Activated T-helper 1 cell treated with anti-CD3 and anti-CD28 coated beads, Interleukin-2, amount 50 U/mL, for 16 hours (primary cell): ENCODE data around the gene TNK2.
"Not testable (repeated sequence)": the region's sequence is repeated elsewhere in the genome, so short reads cannot be mapped to it uniquely, and the experiment has no call there.

Source experiments
- DNase-seq, 2 donors: peaks; one replicate each; pipeline ENCODE4 v3.0.0-alpha.2; 2020; ENCODE audit warnings: low read depth in 1 of 2, low spot score in 1 of 2

Gene TNK2

GRCh38 chr3:195918176-195918575, 9.8 kb upstream of the TNK2 start:
- DNase-seq = no peak

DNA sequence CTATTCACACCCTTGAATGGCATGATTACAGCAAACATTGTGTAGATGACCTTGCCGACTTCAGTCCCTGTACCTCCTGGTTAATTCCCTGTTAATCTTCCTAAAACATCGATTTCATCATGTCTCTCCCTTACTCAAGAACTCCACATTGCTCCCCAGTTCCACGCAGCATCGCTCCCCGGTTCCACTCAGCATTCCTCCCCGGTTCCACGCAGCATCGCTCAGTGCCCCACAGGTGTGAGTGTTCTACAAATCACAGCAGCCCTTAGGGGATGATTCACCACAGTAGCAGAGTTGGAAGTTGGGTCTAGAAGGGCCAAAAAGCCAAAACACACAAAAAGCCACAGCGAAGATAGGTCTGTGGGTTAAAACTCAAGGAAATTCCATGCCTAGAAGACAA, 8.6 kb upstream of the TNK2 start:
- DNase-seq = no peak

DNA sequence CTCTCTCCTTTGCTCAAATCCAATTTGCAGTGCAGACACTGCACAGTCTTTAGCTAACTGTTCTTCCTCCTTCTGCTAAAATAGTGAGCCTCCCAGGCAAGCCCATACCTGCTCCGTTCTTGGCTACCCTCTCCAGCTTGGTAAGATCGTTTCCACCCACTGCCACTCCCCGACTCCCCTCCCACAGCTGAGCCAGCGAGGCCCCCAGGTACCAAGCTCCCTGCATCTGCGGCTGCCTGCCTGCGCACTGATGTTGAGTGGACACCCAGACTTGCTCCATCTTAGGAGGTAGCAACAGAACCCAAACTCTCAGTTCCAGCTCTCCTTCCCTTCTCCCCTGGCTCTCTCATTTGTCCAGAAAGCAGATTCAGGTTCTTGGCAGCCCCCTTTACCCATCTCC, 7.9 kb upstream of the TNK2 start:
- no peak for DNase-seq

DNA sequence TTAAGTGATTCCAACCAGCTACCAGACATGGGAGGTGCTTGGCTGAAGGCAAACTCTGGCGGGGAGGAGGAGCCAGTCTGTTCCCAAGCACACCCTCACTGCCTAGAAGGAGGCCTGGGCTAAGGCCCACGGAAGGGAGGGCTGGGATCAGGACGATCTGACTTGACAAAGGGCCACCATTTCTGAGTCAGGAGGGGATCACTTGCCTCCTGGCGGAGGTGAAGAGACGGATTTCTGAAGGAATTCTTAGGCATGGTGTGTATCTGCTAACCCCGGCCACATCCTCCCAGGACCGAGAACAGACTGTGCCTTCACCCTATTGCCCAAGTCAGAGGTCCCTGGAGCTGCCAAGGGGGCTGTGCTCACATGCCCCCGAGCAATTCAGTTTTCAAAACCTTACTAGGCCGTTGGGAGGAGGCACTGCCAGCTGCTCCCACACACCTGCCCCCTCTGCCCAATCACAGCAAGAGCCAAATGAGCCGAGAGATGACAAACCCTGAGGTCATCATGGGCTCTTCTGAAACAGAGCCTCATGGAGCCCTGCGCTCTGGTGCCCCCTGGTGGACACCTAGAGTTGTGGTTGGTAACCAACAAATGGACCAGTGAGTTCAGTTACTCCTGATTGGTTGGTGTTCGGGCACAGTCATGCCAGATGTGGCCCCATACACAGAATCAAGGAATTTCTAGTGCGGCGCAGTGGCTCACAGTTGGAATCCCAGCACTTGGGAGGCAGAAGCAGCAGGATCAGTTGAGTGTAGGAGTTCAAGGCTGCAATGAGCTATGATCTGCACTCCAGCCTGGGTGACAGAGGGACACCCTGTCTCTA, 6.5 kb upstream of the TNK2 start:
- DNase-seq = peak; percentile 92

DNA sequence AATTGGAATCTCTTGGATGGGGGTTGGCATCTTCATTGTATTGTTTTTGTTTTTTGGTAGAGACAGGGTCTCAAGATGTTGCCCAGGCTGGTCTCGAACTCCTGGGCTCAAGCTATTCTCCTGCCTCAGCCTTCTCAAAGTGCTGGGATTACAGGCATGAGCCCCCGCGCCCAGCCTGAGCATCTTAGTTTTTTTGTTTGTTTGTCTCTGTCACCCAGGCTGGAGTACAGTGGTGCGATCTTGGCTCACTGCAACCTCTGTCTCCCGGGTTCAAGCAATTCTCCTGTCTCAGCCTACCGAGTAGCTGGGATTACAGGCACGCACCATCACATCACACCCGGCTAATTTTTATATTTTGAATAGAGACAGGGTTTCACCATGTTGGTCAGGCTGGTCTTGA, 5.8 kb upstream of the TNK2 start:
- not testable (repeated sequence) for DNase-seq

GRCh38 chr3:195913382-195913781, 5.0 kb upstream of the TNK2 start:
- no peak for DNase-seq

DNA sequence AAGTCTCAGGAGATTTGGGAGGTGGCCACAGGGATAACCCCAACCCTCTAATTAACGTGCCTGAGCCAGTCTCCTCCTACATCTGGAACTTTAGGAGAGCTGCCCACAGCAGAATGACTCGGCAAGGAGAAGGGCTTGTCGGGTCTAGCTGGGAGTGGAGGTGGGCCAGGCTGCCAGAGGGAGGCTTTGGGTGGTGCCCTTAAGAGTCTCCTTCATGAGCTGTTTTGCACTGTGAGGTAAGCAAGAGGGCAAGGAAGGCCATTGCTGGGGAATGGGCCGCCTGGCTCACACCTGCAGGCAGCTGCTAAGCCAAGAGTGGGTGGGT, 3.6 kb upstream of the TNK2 start:
- DNase-seq = no peak

- DNase-seq = no peak
Measured at GRCh38 chr3:195911041-195911945, 2.9 kb upstream of the TNK2 start.

DNA sequence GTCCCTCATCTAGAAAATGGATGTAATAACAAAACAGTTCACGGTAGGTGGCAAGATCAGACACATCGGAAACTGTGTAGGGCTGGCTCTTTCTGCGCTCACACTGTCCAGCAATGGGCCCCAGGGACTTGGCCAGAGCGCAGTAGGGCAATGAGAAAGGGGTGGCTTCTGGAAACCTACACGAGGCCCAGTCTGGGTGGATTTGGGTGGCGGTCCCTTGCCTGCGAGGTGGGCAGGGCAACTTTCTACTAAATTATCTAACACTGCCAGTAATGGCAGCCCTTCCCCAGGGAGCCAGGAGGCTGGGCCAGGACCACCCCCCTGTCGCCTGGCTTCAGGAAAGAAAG, 2.1 kb upstream of the TNK2 start:
- no peak for DNase-seq

DNA sequence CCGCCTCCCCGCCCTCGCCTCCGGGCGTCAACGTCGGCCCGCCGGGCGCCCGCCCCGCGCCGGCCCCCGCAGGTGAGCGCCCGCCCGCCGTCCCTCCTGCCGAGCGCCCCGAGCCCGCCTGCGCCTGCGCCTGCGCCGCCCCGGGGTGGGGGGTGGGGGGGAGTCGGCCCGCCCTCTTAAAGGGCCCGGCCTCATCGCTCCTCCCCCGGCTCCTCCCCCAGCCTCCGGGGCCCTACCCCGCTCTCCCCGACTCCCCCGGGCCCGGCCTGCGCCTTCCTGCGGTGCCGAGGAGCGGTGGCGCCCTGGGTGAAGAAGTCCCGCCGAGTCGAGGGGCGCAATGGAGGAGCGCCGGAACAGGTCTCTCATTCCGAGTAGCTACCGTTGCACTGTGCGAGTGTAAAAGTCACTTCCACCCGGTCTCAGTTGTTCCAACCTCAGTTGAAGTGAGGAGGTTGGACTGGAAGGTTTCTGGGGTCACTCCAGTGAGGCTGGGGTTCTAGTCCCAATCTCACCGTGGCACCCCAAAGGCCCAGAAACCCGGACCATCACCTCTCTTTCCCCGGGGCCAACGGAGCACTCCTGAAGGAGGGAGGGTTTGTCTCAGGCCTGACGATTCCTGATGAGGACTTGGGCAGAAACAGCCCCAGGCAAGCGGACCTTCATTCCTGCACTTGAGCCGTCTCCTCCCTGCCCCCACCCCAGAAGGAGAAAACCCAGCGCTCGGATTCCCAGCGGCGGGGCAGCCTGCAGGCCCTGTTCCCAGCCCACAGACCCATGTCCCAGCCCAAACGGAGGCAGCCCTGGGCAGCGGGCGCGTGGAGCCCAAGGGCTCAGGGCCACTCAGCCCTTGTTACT, 1.5 kb upstream of the TNK2 start:
- peak; percentile 78 to 89 for DNase-seq

DNA sequence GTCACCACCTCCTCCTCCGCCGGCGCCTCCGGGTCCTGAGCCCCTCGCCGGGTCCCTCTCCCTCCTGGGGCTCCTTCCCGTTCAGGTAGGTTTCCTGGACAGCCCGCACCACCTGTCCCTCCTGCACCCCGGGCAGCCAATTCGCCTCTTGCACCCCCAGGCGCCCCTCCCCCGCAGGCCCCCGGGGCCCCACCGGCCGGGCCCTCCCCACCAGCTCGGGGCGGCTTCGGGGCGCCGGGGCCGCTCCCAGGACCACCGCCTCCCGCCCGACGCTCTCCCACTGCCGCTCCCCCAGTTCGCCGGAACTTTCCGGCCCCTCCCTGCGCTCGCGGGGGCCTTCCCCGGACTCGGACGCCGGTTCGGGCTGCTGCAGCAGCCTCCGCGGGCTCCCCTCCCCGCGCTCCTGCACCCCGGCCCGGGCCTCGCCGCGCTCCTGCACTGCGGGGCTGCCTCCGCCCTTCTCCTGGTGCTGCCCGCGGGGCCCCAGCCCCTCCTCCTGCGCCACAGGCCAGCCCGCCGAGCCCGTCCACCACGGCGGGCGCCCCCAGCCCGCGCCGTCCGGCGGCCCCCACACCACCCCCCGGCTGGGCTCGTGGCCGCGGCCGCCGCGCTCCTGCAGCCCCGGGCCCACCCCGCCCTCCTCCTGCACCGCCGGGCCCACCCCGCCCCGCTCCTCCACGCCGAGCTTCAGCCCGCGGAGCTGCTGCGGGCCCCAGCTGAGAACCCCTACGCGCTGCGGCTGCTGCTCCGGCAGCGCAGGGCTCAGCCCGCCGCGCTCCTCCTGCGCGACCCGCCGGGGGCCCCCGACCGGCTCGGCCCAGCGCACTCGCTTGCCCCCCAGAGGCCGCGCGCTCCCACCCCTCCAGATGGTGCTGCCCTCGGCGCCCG, 587 bp upstream of the TNK2 start:
- DNase-seq = peak in 1 of 2 donors; percentile 9

- no peak for DNase-seq
Measured at GRCh38 chr3:195907684-195907933, 742 bp downstream of the TNK2 start.

DNA sequence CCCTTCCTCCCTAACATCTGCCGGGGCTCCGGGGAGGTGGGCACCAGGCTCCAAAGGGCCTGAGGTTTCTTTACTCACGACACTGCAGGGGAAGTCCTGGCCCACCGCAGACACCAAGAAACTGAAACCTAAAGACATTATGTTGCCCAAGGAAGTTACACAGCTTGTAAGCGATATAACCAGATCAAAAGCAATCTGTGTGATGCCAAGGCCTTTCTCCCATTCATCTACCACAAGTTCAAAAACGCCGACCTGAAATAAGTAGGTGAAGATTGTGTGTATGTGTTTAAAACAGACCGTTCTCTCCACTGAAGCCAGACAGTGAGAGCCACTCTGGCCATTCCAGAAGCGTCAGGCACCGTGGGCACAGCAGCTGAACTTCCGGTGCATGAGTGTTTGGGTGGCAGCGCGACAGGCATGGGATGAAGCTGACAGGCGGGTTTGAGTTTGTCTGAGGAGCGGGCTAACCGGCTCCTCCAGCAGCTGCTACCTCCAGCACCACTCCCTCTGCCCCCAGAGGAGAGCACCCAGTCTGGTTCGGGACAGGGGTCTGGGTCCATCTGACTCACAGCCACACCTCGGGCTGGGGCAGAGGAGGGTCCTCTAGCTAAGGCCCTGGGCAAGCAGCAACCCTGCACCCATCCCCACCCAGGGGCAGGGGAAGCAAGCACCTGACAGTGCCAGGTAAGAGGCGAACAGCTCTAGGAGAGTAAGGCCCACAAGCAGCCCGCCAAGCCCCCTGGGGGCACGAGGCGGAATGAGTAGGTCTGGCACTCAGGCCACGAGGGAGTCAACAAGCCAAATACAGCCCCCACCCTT, 1.3 kb downstream of the TNK2 start:
- peak in 1 of 2 donors; percentile 60 for DNase-seq

DNA sequence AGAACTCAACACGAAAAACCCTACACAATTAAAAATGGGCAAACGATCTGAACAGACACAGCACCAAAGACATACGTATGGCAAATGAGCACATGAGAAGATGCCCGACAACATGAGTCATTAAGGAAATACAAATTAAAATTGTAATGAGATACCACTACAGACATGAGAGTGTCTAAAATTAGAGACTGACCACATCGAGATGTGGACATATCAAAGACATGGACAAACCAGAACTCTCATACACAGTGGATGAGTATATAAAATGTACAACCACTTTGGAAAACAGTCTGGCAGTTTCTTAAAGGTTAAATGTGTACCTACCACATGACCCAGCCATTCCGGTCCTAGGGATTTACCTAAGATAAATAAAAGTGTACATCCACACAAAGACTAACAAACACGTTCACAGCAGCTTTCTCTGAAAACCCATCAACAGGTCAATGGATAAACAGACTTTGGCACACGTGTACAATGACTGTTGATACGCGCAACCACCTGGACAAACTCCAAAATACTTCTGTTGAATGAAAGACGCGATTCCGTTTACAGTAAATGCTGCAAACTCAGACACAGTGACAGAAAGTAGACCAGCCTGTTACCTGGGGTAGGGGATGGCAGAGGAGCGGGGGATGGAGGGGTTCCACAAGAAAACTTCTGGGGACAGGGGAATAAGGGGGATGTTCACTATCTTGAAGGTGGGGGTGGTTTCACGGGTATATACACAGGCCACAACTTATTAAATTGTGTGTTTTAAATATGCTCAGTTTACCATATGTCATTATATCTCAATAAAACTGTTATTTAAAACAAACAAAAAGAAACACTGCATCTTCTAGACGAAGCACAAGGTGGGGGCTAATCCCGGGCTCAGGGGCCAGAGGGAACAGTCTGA, 2.1 kb downstream of the TNK2 start:
- no peak for DNase-seq

- no peak for DNase-seq
Measured at GRCh38 chr3:195904368-195904767, 4.0 kb downstream of the TNK2 start.

DNA sequence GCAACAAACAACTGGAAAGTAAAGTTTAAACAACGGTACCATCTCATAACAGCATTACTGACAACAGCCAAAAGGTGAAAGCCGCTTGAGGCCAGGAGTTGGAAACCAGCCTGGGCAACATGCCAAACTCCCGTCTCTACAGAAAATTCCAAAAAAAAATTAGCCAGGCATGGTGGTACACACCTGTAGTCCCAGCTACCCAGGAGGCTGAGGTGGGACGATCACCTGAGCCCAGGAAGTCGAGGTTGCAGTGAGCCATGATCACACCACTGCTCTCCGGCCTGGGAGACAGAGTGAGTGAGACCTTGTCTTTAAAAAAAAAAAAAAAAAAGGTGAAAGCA, 4.4 kb downstream of the TNK2 start:
- DNase-seq = no peak

- DNase-seq = not testable (repeated sequence)
Measured at GRCh38 chr3:195902634-195903033, 5.7 kb downstream of the TNK2 start.

DNA sequence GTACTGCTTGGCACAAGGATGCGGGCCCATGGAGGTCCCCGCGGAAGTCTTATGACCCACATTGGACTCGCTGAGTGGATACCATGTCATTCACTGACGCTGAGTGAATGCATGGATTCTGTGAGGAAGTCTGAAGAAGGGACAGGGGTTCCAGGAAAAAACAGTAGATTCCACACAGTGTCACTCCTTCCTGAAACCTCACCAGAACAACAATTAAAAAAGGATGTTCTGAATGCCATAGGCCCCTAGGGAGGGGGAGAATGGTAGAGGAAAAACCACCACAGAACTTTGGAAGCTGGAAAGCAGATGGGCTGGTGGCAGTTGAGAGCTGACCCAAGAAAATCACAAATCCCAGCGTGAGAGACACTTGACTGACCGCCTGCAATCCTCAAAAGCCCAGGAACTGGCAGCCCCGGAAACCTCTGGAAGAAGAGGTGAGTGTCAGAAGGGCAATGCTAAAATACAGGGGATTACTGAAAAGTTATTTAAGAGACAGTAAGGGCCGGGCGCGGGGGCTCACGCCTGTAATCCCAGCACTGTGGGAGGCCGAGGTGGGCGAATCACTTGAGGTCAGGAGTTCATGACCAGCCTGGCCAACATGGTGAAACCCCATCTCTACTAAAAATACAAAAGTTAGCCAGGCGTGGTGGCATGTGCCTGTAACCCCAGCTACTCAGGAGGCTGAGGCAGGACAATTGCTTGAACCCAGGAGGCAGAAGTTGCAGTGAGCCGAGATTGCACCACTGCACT, 6.3 kb downstream of the TNK2 start:
- DNase-seq = not testable (repeated sequence)
